ENCODE results near the gene FOXO6.

GRCh38 chr1:41422306-41422705, 61.1 kb downstream of the FOXO6 start:
- no peak for TF ChIP-seq USF2 (IDR thresholded peaks at IDR 0.05; ENCODE audit: borderline replicate concordance, low read depth, low read length)
- TF ChIP-seq POLR2AphosphoS5 (IDR thresholded peaks at IDR 0.05; ENCODE audit: low read length): no peak
- TF ChIP-seq RAD21 (IDR thresholded peaks at IDR 0.05; ENCODE audit: insufficient read depth, low read depth, low read length): no peak
- TF ChIP-seq CTCF (IDR thresholded peaks at IDR 0.05 in 2 of 3, conservative IDR thresholded peaks at IDR 0.05 in 1 of 3; ENCODE audit: control insufficient read depth in 2 of 3, extremely low read depth in 1 of 3, insufficient read depth in 1 of 3, low read depth in 3 of 3, low read length in 3 of 3): no peak
- TF ChIP-seq NR2C2 (IDR thresholded peaks at IDR 0.05; ENCODE audit: borderline replicate concordance, control insufficient read depth, insufficient read length, low read depth): no peak
- TF ChIP-seq SMAD5 (IDR thresholded peaks at IDR 0.05; ENCODE audit: low read depth): no peak
- no peak for TF ChIP-seq YY1 (IDR thresholded peaks at IDR 0.05; ENCODE audit: low read depth, low read length)
- TF ChIP-seq ATF7 (IDR thresholded peaks at IDR 0.05; ENCODE audit: low read depth): no peak
- no peak for TF ChIP-seq MYB (IDR thresholded peaks at IDR 0.05; ENCODE audit: borderline replicate concordance, low read depth, low read length)
- no peak for TF ChIP-seq SREBF2 (IDR thresholded peaks at IDR 0.05; ENCODE audit: low read length)
- TF ChIP-seq BRCA1 (IDR thresholded peaks at IDR 0.05; ENCODE audit: low read depth, low read length): no peak
- TF ChIP-seq MAX (IDR thresholded peaks at IDR 0.05; ENCODE audit: low read depth, low read length): no peak
- no peak for TF ChIP-seq BCL3 (IDR thresholded peaks at IDR 0.05; ENCODE audit: borderline replicate concordance, insufficient read depth, low read depth, low read length, poor library complexity, severe bottlenecking)
- TF ChIP-seq NFYA (IDR thresholded peaks at IDR 0.05; ENCODE audit: borderline replicate concordance, low read depth, low read length): no peak
